Myocyte (in vitro differentiated cells): ENCODE results near the gene MXI1. TPM values are rescaled to one million over a fixed set of nuclear protein-coding genes. Genes with fewer than 3 reads are reported as not detected.
A peak's percentile ranks its signal among the peaks of the same experiment; 100 is the strongest.

Experiments used
- DNase-seq: peaks from one replicate; pipeline ENCODE4 v3.0.0-alpha.2; 2012; ENCODE audit warnings: low read depth
- total RNA-seq: library from RNA; depleted of rRNA; stranded (reverse); fragments of >200 nt; gene quantifications from 2 replicates; pipeline ENCODE4 v1.2.3, GENCODE V29; 2014

Gene MXI1
- total RNA-seq, 1 donor from 2014 or later: 18.5 TPM

GRCh38 chr10:110273474-110273873 lies 66.1 kb downstream of the MXI1 start:
- DNase-seq: peak; percentile 30

DNA sequence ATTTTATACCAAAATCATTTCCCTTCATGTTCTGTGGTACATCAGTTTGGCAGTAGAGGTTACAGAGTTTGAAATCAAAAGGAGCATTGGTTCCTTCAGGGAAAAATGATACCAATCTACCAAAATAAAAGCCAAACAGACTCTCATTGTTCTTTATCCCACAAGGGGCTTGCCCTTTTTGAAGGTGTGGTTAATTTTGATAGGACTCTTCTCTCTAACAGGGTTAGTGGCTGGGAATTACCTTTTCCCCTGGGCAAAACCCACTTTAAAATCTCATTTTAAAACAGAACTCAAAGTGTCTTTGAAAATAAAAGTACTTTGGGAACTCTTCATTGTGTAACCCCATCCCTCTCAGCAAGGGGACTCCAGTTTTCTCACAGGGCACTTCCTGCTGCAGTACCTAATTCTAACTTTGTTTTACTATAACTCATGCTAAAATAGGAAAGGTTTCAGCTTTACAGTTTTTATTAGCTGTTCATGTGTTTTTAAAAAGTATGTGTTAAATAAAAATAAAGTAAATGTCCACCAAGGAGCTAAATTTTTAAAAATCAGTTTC lies 66.7 kb downstream of the MXI1 start:
- DNase-seq: no peak

GRCh38 chr10:110274647-110275046 lies 67.2 kb downstream of the MXI1 start:
- DNase-seq: no peak

DNA sequence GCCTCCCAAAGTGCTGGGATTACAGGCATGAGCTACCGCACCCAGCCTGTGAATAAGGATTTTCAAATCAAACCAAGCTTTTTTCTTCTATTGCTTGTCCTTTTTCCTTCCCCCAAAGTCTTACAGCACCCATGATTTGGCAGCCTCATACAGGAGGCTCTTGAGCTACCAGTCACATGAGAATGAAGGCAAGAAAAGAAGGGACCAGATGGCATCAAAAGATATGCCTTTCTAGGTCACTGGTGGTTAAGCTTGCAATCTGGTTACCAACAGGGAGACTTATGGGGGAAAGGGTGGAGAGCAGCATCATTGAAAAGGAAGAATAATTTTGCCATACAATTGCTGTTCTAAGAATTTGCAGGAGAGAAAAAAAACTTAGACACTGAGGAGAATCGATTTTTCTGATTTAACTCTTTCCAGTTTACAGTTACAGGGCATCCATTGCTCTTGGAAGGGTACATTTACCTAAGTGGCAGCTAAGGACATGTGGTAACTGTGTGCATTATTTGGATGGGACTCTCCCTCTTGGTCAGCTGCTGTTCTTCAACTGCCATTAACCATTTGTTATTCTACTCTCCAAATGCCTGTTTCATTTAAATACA lies 67.8 kb downstream of the MXI1 start:
- DNase-seq: peak; percentile 18

GRCh38 chr10:110276603-110277002 lies 69.2 kb downstream of the MXI1 start:
- DNase-seq: no peak

GRCh38 chr10:110277591-110277990 lies 70.2 kb downstream of the MXI1 start:
- no peak for DNase-seq

DNA sequence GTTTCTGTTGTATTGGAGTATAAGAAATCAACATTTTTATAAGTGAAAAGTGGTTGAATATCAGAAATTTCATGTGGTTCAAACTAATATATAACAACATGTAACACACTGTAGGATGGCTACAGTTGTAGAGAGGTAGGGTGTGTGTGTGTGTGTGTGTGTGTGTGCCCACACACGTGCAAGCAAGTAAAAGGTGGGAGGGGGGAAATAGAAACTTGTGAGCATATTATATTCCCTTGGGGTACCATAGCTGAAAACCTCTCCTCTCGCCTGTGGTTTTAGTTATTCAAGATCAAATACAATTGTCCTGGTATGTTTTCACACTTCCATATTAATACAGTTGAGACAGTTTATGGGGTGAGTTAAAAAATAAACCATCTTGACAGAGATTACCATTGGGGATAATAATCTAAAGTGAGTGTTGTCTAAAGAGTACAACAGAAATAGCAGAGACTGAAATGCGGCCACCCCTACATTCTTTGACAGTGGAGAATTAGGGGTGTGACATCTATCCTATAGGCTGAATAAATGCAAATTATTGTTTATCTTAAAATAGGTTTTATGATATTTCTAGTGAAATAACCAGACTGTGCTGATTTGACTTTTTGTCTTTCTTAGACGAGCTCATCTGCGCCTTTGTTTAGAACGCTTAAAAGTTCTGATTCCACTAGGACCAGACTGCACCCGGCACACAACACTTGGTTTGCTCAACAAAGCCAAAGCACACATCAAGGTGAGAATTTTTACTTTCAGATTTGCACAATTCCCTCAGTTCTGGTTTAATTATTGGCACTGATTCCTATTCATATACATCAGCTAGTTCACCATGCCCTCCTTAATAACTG lies 71.4 kb downstream of the MXI1 start:
- no peak for DNase-seq

DNA sequence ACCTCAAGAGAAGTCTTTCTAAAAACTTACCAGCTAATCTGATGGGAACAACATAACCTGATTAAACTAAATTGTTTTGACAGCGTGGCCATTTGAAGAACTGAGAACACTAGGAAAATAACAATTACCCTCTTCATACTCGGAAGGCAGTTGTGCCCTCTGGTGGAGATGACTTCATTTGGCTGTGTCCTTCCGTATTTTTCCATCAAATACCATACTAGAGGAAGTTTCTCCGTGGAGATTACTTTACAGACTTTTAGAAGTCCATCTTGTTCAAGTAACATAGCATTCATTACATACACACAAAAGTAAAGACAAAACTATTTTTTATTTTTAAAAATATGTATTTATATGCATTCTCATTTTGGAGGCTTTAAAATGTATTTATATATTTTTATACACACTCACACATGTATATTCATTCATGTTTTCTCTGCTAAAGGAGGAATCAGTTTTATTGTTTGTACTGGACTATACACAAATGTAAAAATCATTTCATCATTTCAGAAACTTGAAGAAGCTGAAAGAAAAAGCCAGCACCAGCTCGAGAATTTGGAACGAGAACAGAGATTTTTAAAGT lies 72.1 kb downstream of the MXI1 start:
- DNase-seq: peak; percentile 75

- no peak for DNase-seq
Measured at GRCh38 chr10:110284262-110284661, 76.9 kb downstream of the MXI1 start.

- DNase-seq: no peak
Measured at GRCh38 chr10:110285501-110285900, 78.1 kb downstream of the MXI1 start.

GRCh38 chr10:110286841-110287240 lies 79.4 kb downstream of the MXI1 start:
- DNase-seq: no peak

DNA sequence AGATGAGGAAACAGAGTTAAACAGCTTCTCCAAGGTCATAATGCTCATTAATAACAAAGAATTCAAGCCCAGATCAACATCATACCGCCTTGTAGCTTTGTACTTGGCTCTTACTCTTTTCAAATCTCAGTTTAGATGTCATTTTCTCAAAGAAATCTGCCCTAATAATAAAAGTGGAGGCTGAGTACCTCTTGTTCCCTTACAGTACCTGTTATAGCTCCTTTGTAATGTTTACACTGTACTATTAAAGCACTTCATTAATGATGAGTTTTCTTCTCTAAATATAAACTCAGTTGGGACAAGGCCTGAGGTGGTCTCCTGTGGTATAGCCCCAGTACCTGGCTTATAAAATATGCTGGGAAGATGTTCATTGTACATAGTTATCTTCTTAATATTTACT lies 89.6 kb downstream of the MXI1 start:
- DNase-seq: no peak

- DNase-seq: no peak
Measured at GRCh38 chr10:110300486-110300986, 93.1 kb downstream of the MXI1 start.

DNA sequence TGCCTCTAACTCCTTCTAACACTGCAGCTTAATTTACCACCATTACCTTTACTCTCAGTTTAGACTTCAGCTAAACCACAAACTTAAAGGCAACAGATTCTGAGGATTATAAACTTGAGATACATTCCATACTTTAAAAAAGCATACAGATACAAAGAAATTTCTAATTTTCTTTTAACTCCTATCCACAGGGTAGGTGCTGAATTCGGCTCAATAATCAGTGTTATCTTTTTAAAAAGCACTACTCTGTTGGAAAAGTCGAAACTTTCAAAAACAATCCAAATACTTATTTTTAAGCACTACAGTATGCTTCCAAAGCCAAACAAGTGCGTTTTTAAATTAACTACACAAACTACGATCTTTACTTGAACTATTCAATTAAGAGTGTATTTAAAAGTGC lies 96.3 kb downstream of the MXI1 start:
- no peak for DNase-seq

- DNase-seq: no peak
Measured at GRCh38 chr10:110304394-110304779, 97.0 kb downstream of the MXI1 start.

DNA sequence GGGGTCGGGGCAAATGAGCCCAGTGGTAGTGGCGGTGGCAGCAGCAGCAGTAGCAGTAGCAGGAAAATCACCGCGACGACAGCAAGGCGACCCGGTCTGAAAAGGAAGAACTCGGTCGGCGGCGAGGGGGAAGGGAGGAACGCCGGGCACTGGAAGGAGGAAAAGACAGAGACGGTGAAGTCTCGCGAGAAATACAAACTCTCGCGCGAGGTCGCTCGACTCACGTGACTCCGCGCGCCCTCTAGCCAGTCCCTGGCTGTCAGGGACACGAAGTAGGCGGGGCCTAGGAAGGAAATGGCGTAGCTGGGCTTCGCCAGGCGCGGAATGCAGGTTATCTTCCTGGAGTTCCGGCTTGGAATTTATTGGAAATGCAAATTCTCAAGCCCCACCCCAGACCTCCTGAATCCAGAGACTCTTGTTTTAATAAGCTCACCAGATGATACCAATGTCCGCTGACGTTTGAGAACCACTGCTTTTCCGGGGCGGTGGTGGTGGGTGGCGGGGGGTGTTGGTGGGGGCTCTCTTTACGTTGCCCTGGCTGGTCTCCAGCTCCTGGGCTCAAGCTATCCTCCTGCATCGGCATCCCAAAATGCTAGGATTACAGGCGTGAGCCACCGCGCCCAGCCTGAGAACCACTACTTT lies 97.5 kb downstream of the MXI1 start, which contains the start of gene SMNDC1:
Gene SMNDC1 (minus strand): TSS at position 141 of the 642 bp plus-strand sequence. CDS start 1,333 bp downstream, outside the sequence.
- DNase-seq: peak; percentile 98

GRCh38 chr10:110305767-110306451 lies 98.5 kb downstream of the MXI1 start:
- peak; percentile 80 for DNase-seq

DNA sequence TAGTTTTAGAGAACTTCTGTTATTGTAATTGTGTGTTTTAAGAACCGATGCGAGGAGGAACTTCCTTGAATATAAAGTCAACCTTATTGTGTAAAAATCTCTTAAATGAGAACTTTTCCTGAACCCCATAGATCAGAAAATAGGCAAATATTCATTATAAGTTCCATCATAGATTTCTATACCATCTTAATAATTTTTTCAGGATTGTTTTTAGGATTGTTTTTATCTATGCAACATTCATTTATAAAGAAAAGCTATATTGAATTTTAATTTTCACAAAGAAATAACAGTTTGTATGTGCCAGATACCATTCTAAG lies 99.0 kb downstream of the MXI1 start:
- no peak for DNase-seq

DNA sequence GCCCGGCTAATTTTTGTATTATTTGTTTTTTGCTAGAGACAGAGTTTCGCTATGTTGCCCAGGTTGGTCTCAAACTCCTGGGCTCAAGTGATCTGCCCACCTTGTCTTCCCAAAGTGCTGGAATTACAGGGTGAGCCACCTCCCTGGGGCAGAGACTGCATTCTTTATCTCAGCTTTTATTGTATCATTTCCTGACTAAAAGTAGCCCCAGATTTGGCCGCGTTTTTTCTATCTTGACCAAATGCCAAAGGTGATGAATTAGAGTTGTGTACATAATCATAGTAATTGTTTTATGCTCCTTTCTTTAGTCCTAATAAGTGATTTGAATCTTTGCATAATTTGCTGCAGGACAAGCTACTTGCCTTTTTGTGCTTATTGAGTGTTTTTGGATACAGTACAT lies 100.4 kb downstream of the MXI1 start:
- no peak for DNase-seq

GRCh38 chr10:110310741-110311140 lies 103.3 kb downstream of the MXI1 start:
- DNase-seq: no peak
